ENCODE data around the gene NLN. TPM values are rescaled to one million over a fixed set of nuclear protein-coding genes. Genes with fewer than 3 reads are reported as not detected.

The NLN gene
- 18.8 and 18.9 TPM in 2 replicates for total RNA-seq

GRCh38 chr5:65721720-65722574 is at the start of gene NLN, which contains the start of gene SGTB:
NLN (plus strand) TSS chr5:65722205; CDS start chr5:65722374, 169 bp downstream.
SGTB (minus strand) TSS chr5:65722109; CDS start chr5:65720807, 1,302 bp downstream.

Other genes with a start within 250 kb of the NLN start
- 58.6 and 72.2 TPM in 2 replicates for gene ADAMTS6, start 240.3 kb upstream of the NLN start, total RNA-seq
- 2.7 and 3.5 TPM in 2 replicates for gene CENPK, start 159.0 kb upstream of the NLN start, total RNA-seq
- 31.4 and 40.9 TPM in 2 replicates for gene PPWD1, start 158.9 kb upstream of the NLN start, total RNA-seq
- 30.7 and 37.3 TPM in 2 replicates for gene TRIM23, start 97.9 kb upstream of the NLN start, total RNA-seq
- 1.8 and 2.5 TPM in 2 replicates for gene SHLD3, start 97.2 kb upstream of the NLN start, total RNA-seq
- gene TRAPPC13, start 97.2 kb upstream of the NLN start, total RNA-seq: 23.9 and 26.3 TPM in 2 replicates
- 12.0 and 13.1 TPM in 2 replicates for gene SGTB, start 96 bp upstream of the NLN start, total RNA-seq
- 62.3 and 85.0 TPM in 2 replicates for gene ERBIN, start 204.4 kb downstream of the NLN start, total RNA-seq